GM19438 (cell line): ENCODE data around the gene RAD50.
"Not testable (repeated sequence)": the region's sequence is repeated elsewhere in the genome, so short reads cannot be mapped to it uniquely, and the experiment has no call there.

Experiments
- ATAC-seq: cut with Tn5 transposase; IDR thresholded peaks from one replicate; pipeline ENCODE4 v1.9.1; 2021; ENCODE audit warnings: low read depth; ENCODE audit not compliant: unreplicated experiment

The RAD50 gene

DNA sequence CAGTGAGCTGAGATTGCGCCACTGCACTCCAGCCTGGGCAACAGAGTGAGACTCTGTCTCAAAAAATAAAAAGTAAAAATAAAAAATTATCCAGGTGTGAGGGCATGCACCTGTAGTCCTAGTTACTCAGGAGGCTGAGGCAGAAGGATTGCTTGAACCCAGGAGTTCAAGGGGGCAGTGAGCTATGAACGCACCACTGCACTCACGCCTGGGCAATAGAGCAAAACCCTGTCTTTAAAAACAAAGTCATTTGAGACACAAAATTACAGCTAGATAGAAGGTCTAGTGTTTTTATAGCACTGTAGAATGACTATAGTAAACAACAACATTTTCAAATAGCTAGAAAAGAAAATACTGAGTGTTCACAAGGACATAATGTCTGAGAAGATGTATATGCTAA, 133.4 kb downstream of the RAD50 start:
- ATAC-seq = no peak

DNA sequence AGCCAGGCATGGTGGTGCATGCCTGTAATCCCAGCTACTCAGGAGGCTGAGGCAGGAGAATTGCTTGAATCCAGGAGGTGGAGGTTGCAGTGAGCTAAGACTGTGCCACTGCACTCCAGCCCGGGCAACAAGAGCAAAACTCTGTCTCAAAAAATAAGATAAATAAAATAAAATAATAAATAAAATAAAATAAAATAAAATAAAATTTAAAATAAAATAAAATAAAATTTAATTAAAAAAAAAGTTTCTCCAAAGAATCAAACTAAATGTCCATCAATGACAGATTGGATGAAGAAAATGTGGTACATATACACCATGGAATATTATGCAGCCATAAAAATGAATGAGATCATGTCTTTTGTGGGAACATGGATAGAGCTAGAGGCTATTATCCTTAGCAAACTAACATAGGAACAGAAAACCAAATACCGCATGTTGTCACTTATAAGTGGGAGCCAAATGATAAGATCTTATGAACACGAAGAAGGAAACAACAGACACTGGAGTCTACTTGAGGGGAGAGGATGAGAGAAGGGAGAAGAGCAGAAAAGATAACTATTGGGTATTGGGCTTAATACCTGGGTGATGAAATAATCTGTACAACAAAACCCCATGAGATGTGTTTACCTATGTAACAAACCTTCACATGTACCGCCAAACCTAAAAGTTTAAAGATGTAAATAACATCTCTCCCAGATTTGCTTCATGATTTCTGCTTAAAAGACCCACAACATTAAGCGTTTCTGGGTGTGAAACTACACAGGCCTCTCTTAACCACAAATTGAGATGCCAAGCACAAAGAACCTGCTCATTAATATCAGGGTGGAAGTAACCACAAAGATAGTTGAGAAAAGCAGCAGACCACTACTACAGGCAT, 135.2 kb downstream of the RAD50 start:
- ATAC-seq = not testable (repeated sequence)

DNA sequence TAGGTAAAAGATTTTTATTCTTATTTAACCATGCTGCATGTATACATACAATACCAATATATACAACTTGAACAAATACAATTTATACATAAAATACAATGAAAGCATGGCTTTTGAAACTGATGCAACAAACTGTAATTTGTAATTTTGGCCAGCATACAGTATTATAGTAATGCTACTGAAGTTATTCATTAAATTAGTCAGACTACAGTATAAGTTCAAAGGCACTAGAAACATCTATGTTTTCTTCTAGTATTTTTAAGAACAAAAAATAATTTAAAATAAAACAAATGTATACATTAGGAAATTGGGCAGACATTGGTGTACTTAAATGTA, 135.8 kb downstream of the RAD50 start:
- ATAC-seq = no peak
